ENCODE data around the gene SUGCT.

DNA sequence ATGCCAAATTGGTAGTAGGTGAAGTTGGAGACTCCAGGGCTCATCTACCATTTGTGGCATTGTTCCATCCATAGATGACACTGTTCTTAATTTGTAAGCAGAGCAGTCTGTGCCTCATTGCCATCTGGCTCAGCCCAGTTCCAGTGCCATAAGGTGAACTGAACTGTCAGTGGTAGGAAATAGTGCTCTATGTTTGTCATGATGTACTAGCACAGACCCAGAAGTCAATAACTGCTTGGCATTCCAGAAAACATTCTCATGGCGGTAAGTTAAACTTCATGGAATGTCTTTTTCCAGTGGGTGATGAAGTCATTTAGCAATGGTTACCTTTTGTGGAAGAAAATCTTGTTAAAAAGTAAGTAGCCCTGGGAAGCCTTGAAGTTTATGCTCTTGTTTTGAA is 302.7 kb downstream of the SUGCT start:
- no peak for TF ChIP-seq POLR2A (IDR thresholded peaks at IDR 0.05)
- no peak for TF ChIP-seq POLR2AphosphoS5 (IDR thresholded peaks at IDR 0.05)
- no peak for TF ChIP-seq EP300 (IDR thresholded peaks at IDR 0.05)
- TF ChIP-seq, protein P1, sequence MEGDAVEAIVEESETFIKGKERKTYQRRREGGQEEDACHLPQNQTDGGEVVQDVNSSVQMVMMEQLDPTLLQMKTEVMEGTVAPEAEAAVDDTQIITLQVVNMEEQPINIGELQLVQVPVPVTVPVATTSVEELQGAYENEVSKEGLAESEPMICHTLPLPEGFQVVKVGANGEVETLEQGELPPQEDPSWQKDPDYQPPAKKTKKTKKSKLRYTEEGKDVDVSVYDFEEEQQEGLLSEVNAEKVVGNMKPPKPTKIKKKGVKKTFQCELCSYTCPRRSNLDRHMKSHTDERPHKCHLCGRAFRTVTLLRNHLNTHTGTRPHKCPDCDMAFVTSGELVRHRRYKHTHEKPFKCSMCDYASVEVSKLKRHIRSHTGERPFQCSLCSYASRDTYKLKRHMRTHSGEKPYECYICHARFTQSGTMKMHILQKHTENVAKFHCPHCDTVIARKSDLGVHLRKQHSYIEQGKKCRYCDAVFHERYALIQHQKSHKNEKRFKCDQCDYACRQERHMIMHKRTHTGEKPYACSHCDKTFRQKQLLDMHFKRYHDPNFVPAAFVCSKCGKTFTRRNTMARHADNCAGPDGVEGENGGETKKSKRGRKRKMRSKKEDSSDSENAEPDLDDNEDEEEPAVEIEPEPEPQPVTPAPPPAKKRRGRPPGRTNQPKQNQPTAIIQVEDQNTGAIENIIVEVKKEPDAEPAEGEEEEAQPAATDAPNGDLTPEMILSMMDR (IDR thresholded peaks at IDR 0.05), result no peak
